OCI-LY7 (cell line): Measurements from ENCODE around the gene CHEK1.

Source experiments
- CTCF ChIP-seq: fragments of 200-600 bp; sonication (generic); conservative IDR thresholded peaks from 2 replicates; pipeline ENCODE4 v1.5.1; 2014; ENCODE audit warnings: mild to moderate bottlenecking, antibody characterized with exemption, low read length, moderate library complexity, mixed read lengths
- EZH2phosphoT487 ChIP-seq: fragments of 200-600 bp; sonication (generic); IDR thresholded peaks from 2 replicates; pipeline ENCODE4 v1.6.1; 2018; ENCODE audit warnings: low read depth, borderline replicate concordance, mild to moderate bottlenecking, mixed run types, antibody characterized with exemption, low read length, moderate library complexity, mixed read lengths

- TF ChIP-seq CTCF (no peak), EZH2phosphoT487 (no peak)
These were observed 70.0 kb downstream of the CHEK1 start for GRCh38 chr11:125694951-125695350.
